HPDE6-E6E7 (cell line): ENCODE data around the gene ZNF608.

Source experiments
- DNase-seq: peaks from one replicate; pipeline ENCODE4 v3.0.0; 2011; ENCODE audit warnings: missing footprints; ENCODE audit errors: extremely low spot score

ZNF608 gene

GRCh38 chr5:124716169-124716568 is 30.3 kb downstream of the ZNF608 start:
- DNase-seq, result no peak

- no peak for DNase-seq
Measured at GRCh38 chr5:124714910-124715309, 31.5 kb downstream of the ZNF608 start.

DNA sequence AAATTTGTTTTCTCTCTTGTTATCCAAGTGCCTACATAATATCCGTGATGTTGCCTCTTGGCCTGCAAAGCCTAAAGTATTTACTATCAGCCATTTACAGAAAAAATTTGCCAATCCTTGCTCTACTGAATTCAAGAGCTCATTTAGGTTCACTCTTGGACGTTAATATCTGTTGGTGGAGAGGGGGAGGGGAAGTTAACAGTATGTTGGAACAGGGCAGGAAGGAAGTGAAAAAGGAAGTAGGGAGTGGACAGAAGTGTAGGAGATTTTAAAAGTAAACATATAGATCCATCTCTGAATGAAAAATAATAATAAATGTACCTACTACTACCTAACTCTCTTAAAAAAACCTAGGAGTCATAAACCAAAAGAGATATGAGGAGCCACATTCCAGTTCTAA is 32.8 kb downstream of the ZNF608 start:
- no peak for DNase-seq

GRCh38 chr5:124712731-124713305 is 33.6 kb downstream of the ZNF608 start:
- no peak for DNase-seq

GRCh38 chr5:124708086-124708485 is 38.4 kb downstream of the ZNF608 start:
- no peak for DNase-seq

DNA sequence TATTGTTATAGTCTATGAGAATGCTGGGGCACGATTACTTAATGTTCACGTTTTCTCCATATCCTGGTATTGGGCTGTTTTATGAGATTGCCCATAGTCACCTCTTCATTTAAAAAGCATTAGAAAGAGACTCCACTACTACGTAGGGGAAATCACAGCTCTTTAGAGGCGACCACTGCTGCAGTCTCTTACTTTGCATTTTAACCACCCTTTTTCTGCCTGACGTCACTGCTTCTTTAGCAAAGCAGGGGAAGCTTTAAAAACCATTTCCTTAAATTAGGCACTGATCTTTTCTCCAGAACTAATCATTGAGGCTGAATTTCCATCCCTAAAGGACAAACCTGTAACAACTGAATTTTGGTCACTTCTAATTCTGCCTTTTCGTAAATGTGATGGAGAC is 38.9 kb downstream of the ZNF608 start:
- DNase-seq, result no peak

DNA sequence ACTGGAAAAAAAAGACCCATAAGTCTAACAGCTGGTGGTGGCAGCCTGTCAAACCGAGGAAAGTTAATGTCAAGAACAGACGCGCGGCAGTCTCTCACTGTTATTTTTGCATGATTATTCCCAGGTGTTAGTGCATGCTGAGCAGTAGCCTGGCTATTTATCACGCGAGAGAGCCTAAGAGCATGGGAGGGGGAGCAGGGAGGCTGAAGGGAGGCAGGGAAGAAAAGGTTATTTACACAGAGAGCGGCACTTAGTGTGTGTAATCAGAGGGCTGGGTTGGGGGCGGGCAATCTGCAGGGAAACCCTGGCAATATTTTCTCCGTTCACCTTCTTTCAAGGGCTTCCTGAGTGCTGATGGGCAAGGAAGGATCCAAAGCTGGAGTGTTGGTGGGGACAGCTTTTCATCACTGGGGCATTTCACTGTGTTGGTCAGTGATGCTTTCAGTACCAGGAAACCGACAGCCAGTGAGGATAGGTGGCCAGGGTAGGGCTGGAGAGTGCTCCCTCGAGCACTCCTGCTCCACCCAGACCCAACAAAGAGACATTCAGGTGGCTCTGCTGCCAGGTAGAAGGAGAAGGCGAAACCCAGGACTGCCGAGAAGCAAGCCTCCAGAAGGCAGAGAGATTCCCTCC is 39.6 kb downstream of the ZNF608 start:
- no peak for DNase-seq

DNA sequence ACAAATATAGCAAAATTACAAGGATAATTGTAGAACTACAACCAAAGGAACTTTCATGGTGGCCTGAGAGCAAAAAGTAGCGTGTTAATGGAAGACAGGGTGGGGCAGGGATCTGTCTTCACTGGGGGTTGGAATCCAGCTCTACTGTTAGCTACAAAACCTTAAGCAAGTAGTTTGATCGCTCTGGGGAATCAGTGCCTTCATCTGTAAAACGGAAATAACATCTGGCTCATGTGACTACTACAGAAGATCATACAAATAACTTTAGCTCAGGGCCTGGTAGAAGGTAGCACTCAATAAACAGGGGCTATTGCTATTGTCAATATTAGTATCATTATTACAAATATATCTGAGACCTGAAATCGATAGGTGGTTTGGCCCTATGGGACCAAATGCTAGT is 40.4 kb downstream of the ZNF608 start:
- no peak for DNase-seq

DNA sequence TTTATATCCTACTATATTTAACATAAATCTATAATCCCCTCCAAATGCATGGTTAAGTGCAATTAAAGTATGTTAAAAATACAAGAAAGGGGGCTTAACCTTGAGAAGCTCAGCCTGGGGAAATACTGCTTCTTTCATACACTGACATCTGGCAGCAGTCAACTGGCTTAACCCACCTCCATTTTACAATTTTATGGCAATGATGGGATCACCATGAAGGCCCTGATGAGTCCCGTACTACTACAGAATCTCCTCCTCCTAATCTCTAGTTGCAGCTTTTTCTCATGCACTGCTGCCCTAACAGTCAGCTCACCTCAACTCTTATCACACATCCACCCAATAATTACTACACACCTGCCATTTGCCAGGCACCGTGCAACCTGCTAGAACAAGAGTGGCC is 40.9 kb downstream of the ZNF608 start:
- no peak for DNase-seq

DNA sequence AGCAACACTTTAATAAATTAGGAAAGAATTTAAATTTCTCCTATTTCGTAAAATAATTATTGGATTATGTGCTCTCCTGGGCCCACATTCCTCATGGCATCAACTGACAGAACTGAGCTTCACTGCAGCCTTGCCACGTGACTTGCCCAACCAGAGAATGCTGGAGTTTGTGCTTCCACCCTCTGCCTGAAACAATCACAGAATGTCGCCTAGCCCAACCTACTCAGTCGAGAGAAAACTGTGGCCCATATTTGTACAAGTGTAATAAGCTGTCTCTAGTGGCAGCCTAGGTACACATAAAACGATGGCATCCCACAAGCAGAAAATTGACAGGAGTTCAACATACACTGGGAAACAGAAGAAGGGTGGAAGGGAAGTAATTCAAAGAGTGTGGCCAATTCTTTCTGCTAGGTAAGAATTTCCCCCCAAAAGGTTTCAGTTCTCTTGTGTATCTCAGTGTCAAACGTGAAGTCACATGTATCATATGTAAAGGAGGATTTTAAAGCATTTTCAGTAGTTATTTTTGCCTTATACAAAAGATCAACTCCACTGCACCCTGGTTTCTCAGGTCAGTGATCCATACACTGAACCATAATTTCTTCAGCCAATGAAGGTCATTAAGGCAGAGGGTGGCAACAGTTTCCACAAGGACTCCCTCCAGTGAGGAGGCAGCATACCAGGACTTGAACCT is 41.7 kb downstream of the ZNF608 start:
- DNase-seq, result no peak

DNA sequence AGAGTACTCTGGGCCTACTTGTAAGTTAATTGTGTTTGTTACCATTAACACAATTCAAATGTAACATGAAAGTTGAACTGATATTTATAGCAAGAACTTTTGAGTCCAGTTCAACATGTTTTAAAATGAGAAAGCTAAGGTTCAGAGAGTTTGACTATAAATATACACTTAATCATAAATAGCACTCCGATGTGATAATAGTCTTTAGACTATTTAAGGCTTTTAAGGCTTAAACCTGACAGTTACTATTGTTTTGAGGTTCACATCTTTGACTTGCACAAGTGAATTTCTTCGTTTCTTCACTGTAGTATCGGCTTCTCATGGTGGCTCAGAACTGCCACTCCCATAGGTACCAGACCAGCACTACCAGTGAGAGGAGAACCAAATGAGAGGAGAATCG is 42.4 kb downstream of the ZNF608 start:
- DNase-seq, result no peak

GRCh38 chr5:124702525-124702924 is 43.9 kb downstream of the ZNF608 start:
- DNase-seq, result no peak

DNA sequence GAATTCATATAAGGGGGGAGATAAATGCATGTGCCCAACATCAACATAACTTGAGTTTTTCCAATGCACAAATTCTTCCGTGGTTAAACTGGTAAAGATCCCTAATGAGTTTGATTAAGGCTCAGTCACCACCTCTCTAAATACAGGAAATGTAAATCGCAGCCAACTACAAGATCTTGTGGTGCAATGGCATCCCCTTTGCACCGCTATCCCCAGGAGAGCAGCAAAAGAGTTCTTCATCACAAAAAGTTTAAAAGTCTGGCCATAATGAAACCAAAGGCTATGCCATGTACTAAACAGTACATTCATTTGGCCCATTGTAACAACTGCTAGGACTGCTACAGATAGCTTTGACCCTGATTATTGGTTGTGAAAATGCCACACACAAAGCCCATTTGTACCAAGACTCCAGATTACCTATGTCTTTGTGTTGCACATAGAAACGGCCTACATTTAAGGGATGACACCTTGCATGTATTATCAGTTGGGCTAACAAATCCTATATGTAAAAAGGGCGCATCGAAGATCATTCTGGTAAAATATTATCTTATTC is 44.5 kb downstream of the ZNF608 start:
- no peak for DNase-seq

- DNase-seq, result no peak
Measured at GRCh38 chr5:124701016-124701415, 45.4 kb downstream of the ZNF608 start.

GRCh38 chr5:124700333-124700732 is 46.1 kb downstream of the ZNF608 start:
- DNase-seq, result no peak

GRCh38 chr5:124698770-124699169 is 47.7 kb downstream of the ZNF608 start:
- DNase-seq, result no peak

DNA sequence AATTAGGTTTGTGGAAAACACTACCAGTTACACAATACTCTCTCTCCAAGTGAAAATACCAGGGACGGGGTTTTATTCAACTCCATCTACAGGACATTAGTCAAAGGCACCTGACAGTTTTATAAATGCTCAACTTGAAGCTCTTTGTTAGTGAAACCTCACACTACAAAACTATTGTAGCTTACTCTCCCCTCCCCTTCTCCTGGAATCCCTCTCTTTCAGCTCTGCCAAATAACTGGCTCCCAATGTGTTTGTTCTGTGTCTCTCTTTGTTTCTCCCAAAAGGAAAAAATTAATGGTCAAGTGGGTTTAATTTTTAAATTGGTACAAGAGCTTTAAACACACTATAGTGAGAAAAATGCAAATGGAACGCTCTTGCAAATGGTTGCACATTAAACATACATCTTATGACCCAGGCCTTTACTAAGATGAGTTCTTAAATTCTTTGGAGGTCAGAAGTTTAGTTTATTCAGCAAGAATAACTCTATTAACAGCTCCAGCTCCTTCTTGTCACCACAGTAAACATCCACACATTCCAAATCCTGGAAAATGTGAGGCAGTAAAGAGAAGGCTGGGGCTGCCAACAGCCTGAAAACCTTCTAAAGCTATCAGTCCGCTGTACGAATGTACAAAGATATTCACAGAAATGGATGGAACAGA is 48.4 kb downstream of the ZNF608 start:
- no peak for DNase-seq

GRCh38 chr5:124697501-124697900 is 48.9 kb downstream of the ZNF608 start:
- no peak for DNase-seq

DNA sequence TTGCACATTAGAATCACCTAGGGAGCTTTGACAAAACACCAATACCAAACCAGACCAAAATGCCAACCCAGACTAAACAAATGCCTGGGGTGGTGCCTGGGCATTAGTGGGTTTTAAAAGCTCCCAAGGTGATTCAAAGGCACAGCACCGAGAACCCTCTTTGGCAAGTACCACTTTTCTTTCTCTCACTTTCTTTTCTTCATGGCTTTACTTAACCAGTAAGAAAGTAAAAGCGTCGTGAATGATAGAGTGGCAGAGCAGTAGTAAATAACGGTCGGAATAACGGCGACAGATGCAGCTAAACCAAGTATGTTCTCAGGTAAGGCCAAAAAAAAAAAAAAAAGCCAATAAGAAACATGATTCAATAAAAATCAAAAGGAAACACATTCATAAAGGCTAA is 49.5 kb downstream of the ZNF608 start:
- DNase-seq, result no peak
